Measurements from ENCODE around the gene PPARGC1A.

The PPARGC1A gene

DNA sequence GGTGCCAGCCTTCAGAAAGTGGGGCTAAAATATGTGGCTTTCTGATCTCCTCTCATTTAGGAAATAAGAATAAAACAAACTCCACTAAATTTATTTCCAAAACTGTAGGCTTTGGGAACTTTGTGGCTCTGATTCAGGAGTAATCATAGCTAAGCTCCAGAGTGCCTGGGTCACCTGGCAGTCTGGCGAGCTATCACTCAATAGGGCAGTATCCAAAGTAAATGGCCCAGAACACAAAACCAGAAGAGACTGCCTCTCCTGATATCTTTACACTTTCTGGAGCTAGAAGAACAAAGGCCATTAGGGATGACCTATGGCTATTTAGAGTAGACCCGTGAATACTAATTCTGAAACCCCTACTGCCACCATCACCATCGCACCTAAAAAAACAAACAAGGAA, 17.0 kb upstream of the PPARGC1A start:
- no peak for FAIRE-seq

DNA sequence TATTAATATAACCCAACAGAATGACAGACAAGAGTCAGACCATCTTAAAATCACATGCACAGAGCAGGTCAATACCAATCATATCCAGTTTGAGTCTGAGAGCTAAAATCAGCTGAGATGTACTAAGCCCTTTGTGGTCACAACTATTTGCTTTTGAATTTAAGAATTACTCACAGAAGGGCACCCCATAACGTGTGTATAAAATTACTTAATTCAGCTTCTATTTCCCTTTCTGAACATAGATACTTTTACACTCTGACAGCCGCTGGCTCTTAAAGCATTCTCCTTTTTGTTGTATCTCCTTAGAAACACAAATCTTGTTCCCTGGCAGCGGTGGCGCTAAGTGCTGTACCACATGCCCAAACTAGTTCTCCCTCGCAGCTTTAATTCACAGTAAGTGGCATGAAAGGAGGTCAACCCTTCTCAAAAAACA, 14.8 kb upstream of the PPARGC1A start:
- FAIRE-seq = peak; percentile 21

DNA sequence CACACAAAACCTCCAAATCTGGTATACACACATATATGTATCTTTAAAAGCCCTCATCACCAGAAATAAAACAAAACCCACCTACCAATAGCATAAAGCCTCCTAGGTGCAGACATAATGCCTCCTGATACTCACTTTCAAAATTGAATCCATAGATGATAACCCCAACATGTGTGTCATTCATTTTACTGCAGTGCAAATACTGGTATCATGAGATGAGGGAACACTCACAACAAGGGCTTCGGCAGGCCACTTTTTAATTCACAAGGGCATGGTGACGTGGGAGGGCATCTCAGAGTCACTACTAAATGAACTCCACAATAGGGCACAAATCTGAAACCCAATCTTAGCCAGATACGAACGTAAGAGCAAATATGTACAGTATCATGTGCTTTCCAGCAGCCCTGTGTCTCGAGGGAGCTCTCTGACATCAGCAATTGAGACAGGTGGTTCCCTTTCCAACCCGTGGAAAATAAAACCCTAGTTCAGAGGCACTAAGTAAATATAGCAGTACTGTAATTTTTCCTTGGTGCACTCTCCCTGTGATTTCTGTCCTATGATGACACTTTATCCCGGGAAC, 14.1 kb upstream of the PPARGC1A start:
- FAIRE-seq = no peak

DNA sequence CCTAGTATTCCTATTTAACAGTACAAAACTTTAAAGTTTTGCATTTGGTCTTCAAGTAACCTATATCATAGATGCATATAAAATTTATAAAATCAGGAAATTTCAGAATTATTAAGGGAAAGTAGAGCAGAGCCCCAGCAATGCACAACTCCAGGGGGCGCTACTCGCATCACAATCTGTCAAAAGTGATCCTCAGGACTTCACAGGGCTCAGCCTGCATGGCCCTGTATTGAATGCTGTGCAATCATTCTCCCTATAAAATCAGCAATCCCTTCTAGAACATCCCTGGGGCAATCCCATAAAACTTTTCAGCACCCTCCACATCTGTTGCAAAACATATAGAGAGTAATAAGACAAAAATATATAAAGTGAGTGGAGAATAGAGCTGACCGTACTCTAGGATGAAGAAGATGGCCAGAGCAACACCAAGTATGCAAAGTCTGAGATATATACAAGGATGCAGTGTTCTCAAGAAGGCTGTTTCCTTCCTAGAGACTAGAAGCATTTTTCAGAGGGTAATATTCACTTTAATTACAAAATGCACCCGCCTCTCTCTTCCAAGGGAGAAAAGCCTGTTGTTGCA, 12.5 kb upstream of the PPARGC1A start:
- no peak for FAIRE-seq

DNA sequence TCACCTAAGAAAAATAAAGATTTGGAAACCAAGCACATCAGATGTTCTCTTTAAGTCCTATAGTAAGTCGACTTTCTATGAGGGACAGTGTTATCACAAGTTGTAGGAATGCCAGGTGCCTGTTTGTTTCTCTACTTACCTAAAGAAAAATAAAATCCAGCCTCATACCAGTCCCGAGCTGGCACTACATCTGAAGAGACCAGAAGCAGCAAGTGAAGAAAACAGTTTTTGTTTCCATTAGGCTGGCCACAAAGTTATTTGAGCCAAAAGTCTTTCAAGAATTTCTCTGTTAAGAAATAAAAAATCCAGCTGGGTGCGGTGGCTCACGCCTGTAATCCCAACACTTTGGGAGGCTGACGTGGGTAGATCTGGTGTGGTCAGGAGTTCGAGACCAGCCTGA, 10.8 kb upstream of the PPARGC1A start:
- FAIRE-seq = no peak

DNA sequence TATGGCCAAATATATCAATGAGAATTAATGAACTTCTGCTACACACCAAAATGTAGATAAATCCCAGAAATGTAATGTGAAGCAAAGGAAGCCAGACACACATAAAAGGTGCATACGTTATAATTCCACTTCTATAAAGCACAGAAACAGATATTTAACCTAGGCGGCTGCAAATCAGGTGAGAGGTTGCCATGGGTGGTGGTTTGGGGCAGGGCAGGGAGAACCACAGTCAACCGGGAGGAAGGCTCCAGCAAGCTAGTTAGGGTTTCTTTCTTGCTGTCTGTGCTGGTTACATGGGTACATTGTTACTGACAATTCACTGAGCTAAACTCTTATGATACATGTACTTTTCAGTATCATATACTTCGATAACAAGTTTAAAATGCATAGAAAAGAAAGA, 9.7 kb upstream of the PPARGC1A start:
- FAIRE-seq = no peak

DNA sequence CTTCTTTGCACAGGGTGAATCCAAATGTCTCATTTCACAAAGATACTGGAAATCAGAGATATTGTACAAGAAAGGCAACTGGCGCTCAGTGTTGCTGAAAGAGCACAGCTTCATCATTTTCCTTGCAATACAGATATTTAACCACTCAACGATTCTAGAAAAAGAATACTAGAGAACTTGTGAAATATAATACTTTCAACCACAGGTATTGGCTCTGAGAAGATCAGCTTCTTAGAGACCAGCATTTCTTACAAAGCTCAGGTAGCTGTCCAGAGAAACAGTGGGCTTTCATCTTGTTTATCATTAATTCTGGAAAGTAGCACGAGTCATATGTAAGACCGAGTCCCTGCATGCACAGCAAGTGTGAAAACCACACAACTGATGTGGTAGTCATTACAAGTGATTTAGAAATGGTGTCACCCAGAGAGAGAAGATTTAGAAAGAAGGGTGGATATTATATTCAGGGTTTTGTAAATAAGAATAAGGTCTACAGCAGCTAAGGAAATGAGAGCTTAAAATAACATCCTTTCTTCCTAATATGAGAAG, 7.8 kb upstream of the PPARGC1A start:
- no peak for FAIRE-seq

DNA sequence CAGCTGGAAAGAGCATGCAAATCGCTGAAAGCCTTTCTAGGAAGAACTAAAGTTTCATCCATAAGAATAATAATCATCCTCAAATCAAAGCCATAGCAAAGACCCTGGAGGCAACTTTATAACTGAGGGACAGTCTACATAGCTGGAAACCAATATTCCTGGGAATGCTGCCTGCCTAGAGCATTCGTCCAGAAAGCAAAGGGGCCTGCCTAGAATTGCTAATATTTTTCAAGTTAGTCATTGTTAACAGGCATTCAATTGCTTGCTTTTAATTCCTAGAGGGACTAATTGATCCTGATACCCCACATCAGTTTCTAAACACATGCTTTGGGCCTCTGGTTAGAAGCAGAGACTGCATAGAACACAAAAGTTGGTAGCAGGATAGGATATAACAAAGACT, 4.2 kb upstream of the PPARGC1A start:
- FAIRE-seq = no peak

DNA sequence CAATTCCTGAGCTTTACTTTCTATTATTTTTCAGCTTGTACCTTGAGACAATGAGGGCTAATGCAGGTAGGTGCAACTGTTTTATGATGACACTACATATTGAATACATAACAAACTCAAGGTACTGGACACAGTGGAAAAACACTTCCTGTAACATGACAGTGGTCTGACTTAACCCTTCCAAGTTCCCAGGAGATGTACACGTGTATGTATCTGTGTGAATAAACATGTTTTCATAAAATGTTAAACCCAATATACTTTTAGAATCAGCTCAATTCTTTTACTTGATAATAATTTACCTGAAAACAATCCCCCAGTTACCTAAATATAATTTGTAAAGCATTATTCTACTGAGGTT, 1.2 kb upstream of the PPARGC1A start:
- FAIRE-seq = no peak

DNA sequence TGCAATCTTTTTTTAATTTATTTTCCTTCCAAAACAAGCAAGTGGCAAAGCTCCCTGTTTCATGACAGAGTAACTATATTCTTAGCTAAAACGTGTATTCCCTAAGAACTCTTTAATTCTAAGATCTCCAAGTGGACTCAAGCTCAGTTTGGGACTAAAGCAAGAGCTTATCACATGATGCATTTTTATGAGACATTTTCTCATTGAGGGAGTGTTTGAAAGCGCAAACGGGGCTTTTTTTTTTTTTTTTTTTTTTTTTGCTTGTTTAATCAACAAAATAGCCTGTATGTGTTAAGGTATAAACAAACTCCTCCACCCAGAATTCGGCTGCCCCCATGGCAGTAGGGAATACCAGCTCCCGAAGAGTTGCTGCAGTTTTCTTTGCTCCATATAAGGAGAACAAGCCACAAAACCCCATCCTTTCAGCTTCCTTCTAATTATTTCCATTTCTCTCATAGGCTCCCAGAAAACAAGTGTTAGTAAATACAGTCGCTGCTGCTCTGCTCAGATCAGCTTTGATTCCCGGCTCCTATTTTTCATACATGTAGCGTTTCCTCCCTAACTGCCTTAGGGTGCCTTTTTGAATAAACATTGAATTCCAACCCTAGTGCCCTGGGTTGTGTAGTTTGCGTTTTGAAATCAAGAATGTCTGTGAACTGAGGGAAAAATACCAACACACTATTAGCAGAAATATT, 669 bp upstream of the PPARGC1A start:
- no peak for FAIRE-seq

DNA sequence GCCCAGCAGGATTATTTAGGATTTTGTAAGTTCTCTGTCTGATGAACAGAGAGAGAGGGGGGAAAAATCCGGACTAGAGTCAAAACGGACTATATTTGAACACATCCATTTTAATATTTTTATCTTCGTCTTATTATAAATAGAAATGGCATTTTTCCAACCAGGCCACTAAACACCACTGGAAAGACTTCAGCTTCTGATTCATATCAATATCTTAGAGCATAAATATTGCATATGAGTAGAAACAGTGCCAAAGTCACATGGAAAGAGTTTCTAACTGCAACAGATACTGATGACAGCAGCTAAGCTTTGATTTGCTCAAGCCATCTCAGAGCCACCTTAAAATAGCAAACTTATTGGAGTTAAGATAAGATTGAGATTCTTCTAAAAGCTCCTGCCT, 456 bp downstream of the PPARGC1A start:
- no peak for FAIRE-seq

DNA sequence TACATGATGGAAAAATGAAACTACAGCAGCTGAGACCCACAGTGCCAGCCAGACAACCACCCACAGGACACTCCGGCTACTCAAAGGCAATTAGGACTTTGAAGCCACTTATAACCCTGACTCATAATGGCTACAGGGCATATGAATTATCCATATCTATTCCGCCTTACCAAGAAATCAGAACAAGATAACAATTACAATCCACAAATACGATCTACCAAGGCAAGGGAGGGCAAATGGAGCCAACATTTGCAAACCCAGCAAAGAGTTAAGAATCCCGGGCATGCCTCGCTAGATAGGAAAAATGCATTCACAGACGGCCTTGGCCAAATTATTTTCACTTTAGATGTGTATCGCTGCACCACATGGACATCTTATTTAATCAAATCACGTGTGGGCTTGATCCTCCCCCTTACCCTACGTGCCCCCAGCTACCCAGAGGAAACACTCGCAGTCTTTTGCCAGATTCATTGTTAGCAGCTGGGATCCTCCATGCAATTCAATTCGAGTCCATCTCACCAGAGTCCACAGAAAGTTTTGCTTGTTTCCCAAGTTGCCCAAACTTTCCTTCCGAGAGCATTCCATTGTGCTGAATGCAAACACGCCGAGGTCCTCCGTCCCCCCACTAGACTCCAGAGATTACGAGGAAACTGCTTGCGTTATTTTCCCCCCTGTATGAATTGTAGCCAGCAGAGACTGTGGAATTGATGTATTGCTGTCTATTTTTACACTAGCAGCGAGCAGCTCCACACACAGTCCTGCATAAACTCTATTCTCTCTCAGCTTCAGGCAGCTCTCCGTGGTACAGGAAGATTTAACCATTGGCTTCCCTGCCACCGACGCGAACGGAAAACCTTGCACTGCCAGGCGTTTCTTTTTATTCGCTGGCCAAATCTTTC, 1.2 kb downstream of the PPARGC1A start:
- FAIRE-seq = no peak

DNA sequence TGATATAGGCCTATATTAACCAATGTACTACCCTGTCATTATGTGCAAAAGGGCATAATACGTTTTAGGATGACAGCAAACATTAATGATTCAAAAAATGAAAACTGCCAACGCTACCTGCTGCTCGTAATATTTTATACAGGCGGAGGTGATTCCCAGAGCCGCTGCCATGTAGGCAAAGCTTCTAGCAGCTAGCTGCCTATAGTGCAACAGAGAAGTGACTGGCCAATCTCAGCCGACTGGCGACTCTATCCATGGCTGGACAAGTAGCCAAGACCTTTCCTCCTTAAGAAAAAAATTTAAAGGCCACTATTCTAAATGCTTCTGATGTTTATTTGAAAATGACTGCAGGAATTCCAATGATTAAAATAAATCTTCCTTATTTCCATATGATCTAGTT, 1.9 kb downstream of the PPARGC1A start:
- no peak for FAIRE-seq

DNA sequence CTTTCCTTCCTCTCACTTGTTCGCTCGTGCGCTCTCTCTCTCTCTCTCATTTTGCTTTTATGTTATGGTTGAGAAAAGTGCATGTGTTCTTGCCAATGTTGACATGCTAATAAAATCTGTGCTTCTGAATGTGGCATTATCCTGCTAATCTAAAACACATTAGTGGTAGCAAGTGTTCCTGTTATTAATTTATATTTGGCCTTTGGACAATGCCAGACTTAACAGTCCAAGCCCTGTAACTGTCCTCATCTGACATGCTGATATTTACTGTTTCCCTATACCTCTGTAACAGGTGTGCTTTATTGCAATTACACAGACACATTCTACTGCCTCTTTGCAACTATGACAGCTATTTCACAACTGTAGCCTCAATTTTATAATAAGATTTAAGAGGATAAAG, 2.7 kb downstream of the PPARGC1A start:
- no peak for FAIRE-seq

DNA sequence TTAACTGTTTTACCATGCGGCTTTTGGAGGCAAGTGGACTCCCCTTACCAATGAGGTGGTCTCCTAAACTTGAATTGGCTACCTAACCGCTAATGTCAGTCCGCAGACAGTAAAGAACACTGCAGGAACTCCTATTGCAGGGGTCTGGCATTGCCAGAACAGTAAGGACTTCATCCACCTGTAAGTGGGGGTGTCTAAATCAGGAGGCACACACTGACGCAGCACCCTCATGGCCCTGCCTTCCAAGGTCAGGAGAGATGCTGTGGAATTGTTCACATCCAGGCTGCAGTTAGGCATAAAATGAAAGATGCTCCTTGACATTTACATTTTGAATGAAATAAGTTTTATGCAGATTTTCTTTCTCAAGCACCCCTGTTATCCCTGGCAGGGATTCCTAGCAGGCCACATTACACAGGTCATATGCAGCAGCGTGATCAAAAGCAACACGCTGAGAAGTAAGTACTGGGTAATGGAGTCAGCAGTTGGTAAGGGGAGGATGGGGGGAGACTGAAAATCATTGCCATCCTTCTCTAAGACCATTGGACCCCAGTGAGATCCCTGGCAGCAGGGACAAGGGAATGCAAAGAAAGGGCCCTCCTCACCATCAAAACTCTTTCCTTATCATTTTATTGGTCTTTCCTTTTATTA, 3.8 kb downstream of the PPARGC1A start:
- FAIRE-seq = no peak

DNA sequence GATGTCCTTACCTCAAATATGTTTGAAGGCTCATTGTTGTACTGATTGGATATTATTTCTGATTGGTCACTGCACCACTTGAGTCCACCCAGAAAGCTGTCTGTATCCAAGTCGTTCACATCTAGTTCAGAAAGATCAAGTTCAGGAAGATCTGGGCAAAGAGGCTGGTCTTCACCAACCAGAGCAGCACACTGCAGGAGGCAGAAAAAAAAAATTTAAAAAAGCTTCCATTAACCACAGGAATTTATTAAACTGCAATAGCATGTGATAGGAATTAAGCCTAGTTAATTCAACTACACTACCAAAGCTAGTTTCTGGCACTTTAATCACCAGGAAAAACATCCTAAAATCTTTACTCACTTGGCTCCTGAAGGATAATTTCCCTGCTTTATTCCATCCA, 5.1 kb downstream of the PPARGC1A start:
- FAIRE-seq = no peak

DNA sequence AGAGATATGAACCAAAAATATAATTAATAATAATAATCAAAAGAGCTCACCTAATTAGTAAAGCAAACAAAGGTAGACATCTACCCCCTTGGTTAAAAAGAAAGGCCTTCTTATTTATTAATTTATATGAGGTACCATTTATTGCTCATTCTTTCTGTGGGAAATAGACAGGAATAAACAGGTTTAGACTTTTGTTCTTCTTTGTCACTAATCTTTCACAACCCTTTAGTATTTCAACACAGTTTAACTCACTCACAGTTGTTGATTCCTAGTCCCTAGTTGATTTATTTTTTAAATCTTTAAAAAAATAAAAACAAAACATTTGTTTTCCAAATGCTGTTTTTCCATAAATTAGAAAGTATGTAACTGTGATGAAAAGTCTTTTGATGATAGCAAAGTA, 5.6 kb downstream of the PPARGC1A start:
- no peak for FAIRE-seq

DNA sequence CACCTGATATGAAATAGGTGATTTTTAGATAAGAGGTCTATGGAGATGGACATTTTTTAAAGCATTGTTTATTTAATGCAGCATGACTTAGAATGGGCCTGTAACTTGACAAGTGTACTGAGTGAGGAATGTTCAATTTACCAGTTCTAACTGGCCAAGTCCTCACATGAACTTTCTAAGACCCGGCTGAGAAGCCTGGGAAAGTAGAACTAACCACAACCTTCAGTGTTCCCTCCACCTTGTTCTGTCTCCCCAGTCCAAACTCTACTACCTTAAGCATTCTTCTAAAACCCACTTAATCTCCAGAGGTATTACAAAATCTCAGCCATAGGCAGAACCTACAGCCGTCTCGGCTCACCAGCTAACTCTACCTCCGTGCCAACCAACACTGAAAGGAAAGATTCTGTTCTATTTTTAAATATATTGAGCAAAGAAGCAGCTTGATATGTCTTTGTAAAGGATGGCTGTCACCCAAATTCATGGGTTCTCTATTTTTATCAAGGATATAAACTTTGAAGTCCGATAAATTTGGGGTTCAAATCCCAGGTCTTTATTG, 6.8 kb downstream of the PPARGC1A start:
- no peak for FAIRE-seq

DNA sequence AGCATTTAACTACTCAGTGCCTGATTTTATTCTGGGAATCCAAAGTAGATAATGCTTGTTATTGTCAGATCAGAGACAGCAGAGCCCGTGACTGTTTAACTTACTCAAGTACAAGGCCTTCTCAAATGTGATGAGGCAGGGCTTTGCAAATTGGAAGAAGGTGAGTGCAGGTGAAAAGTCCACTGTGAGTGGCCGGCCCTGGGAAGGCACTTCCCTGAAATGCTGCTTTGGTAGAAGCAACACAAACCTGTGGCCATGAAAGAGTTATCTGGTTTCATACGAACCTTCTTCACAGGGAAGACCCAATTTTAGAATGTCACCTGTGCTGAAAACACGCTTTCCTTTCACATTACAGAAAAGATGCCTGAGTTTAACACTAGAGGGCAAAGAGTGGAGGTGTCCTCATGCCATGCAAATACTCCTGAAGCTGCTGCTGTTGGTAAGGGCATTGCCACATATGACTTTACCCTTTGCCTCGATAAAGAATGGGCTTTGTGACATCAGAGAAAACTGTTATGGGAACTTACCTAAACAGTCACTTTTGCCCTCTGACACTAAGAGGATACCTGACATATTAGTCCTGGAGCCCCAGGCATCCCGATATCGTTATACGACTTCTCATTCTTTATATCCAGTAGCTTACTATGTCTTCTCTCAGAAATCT, 8.0 kb downstream of the PPARGC1A start:
- FAIRE-seq = no peak

DNA sequence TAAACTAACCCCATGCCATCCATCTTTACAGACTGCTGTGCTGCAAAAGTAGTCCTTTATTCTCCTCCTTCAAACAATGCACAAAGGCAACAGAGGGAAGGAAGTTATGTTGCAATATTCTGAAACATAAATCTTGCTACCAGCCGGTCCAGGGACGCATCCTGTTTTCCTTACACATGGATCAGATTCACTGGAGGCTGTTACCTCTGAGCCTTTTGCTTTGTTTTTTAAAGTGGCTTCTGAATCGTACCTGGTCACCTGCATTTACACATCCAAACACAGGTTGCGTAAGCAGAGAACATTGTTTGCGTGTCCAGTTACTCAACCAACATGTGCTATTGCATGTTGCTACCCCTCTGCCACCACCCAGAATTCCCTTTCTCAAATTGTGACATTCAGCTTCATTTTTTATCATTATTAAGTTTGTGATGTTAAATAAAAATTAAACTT, 8.8 kb downstream of the PPARGC1A start:
- FAIRE-seq = no peak

DNA sequence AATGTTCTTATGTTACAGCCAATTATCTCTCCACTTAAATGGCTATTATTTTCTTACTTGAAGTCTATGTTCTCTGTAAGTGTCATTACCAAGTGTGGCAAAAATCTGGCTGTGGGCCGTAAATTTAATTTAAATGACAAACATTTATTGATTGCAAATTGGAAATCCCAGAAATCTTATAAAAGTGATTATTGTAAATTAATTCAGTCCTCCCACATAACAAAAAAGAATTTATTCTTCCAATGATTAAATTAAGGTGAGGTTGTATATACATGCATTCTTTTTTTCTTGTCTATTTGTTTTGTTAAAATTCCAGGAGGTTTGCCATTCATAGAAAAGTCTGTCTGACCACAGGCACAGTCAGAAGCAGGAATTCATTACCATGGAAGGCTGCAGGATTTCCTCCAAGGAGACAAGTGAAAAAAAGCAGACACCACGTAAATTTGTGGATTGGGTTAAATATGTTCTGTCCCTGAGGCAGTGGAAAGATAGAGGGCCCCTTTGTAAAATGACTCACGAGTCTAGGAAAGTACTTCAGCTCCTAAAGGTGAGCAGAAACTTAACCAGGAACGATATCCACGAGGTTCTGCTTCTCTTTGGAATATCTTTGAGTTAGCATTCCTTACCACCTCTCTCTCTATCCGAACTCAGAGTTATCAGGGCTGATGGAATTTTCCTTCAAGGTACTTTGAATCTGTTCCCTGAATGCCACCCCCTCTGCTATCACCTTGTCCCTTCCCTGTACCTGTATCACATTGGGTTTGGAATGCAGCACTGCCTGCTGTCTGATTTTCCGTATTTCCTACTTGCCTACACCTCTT, 10.7 kb downstream of the PPARGC1A start:
- no peak for FAIRE-seq

Measured in islet of Langerhans (tissue), 1 donor.